Stimulated activated CD4-positive, alpha-beta T cell treated with anti-CD3 and anti-CD28 coated beads, Interleukin-12 subunit alpha, Interleukin-12 subunit beta, amount 100 ng/mL, for 48 hours (primary cell): ENCODE results near the gene LINGO3.
A peak's percentile ranks its signal among the peaks of the same experiment; 100 is the strongest.
"Not testable (repeated sequence)": the region's sequence is repeated elsewhere in the genome, so short reads cannot be mapped to it uniquely, and the experiment has no call there.

Source experiments
- DNase-seq, 3 donors: peaks; one replicate each; pipeline ENCODE4 v3.0.0-alpha.2; 2020; ENCODE audit warnings: low read depth in 2 of 3, low spot score in 1 of 3

LINGO3 gene

GRCh38 chr19:2283835-2284507 is 24.0 kb downstream of the LINGO3 start:
- DNase-seq = no peak

DNA sequence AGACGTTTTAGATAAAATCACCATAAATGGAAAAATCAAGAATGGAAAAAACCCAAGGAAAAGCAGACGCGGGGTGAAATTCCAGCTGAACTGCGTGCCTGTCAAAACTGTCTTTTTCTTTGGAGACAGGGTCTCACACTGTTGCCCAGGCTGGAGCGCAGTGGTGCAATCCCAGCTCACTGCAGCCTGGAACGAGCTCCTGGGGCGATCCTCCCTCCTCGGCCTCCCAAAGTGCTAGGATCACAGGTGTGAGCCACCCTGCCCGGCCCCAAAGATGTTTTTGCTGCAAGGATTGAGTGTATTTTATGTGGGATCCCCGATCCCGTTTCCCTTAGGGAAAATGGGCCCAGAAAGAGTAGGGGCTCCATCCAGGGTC is 25.1 kb downstream of the LINGO3 start:
- DNase-seq = no peak

- no peak for DNase-seq
Measured at GRCh38 chr19:2282062-2282861, 25.7 kb downstream of the LINGO3 start, which contains the start of gene PEAK3. TSS of gene PEAK3 (minus strand) at chr19:2282175. CDS start at chr19:2280931, 1,244 bp downstream.

GRCh38 chr19:2281265-2282061 is 26.5 kb downstream of the LINGO3 start:
- not testable (repeated sequence) for DNase-seq

- no peak for DNase-seq
Measured at GRCh38 chr19:2280633-2281264, 27.2 kb downstream of the LINGO3 start.

GRCh38 chr19:2278459-2279158 is 29.3 kb downstream of the LINGO3 start:
- DNase-seq = no peak

DNA sequence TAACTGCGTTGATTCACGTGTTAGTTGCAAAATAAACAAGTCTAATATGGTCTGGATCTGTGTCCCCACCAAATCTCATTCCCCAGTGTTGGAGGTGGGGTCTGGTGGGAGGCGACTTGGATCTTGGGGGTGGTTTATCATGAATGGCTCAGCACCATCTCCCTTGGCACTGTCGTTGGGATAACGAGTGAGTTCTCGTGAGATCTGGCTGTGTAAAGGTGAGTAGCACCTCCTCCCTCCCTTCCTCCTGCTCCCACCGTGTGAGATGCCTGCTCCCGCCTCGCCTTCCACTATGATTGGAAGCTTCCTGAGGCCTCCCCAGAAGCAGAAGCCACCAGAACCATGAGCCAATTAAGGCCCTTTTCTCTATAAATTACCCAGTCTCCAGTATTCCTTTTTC is 30.8 kb downstream of the LINGO3 start:
- DNase-seq = no peak

DNA sequence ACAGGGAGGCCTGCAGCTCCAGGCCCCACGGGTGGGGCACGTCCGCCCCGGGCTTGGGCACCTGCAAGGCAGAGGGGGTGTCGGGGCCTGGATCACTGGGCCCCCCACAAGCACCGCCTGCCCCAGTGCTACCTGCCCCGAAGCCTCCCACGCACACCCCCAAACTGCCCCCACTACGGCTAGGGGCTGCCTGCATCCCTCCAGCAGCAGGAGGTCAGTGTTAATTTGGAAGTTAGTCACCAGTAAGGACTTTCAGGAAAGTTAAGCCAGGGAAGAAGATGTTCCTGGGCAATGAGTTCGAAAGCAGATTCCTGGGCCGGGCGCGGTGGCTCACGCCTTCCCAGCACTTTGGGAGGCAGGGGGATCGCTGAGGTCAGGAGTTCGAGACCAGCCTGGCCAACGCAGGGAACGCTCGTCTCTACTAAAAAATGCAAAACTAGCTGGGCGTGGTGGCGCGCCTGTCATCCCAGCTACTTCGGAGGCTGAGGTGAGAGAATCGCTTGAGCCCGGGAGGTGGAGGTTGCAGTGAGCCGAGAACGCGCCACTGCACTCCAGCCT is 31.4 kb downstream of the LINGO3 start:
- no peak for DNase-seq

GRCh38 chr19:2275588-2276428 is 32.1 kb downstream of the LINGO3 start:
- no peak for DNase-seq

DNA sequence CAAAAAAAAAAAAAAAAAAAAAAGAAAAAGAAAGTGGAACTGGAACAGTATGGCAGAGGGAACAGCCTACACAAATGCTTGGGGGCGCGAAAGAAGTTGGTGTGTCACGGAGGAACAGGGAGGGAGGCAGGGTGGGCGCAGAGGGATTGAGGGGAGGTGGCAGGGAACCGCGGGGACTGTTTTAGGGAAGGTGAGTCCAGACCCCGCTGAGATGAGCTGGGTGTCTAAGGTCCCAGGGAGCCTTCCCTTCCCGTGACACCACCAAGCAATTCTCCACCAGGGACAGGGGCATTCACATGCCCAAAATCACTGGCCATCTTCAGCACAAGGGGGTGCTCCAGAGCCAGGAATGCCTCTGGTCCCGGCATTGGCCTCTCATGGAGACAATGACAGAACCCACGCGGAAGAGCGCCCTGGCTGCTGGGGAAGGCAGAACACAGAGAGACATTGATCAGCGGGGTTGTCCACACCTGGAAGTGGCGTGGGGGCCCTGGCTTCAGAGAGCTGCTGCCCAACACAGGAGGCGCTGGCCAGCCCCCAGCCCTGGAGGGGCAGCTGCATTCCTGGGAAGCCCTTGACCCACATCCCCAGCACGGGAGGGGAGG is 32.9 kb downstream of the LINGO3 start:
- no peak for DNase-seq

GRCh38 chr19:2274185-2274711 is 33.7 kb downstream of the LINGO3 start:
- no peak for DNase-seq

- DNase-seq = peak; percentile 62 to 75 (median 72)
Measured at GRCh38 chr19:2273356-2274184, 34.4 kb downstream of the LINGO3 start.

DNA sequence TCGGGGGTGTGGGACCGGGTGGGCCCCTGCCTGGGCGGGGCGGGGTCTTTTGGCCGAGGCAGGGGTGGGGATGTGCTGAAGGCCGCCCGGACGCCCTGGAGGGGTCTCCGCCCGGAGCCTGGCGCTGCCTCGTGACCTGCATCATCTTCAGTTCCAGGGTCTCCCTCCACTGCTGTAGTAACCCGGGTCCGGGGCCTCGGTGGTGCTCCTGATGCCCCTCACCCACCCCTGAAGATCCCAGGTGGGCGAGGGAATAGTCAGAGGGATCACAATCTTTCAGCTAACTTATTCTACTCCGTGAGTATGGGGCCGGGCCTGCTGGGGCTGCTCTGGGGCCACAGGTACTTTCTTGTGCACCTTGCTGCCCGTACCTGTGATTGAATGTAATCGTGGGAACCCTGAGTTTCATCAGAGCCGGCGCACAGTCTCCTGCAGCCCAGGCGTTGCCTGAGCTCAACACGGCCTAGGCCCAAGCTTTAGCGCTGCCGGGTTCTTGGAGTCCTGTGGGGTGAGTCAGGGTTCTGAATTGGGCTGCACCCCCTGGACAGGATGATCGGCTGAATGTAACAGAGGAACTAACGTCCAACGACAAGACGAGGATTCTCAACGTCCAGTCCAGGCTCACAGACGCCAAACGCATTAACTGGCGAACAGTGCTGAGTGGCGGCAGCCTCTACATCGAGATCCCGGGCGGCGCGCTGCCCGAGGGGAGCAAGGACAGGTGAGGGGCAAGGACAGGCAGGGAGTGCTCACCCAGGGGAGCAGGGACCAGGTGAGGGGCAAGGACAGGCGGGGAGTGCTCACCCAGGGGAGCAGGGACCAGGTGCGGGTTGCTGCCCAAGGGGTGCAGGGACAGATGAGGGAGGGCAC is 36.5 kb downstream of the LINGO3 start:
- DNase-seq = no peak

GRCh38 chr19:2270423-2271233 is 37.3 kb downstream of the LINGO3 start:
- DNase-seq = peak in 2 of 3 donors; percentile 68 to 70

GRCh38 chr19:2270157-2270422 is 37.9 kb downstream of the LINGO3 start:
- DNase-seq = no peak
